Dendritic cell treated with granulocyte-macrophage colony-stimulating factor and Interleukin-4, amounts not matched to agents 40 ng/mL and 50 ng/mL, for 4 days (primary cell): Measurements from ENCODE around the gene WBP4.
"Not testable (repeated sequence)": the region's sequence is repeated elsewhere in the genome, so short reads cannot be mapped to it uniquely, and the experiment has no call there.

Source experiments
- H3K27ac Mint-ChIP-seq: one replicate; pipeline ENCODE4 v1.8.0; 2022; ENCODE audit warnings: mild to moderate bottlenecking, mixed read lengths
- H3K27me3 Mint-ChIP-seq: one replicate; pipeline ENCODE4 v1.8.0; 2022; ENCODE audit warnings: mild to moderate bottlenecking, mixed read lengths
- H3K36me3 Mint-ChIP-seq: one replicate; pipeline ENCODE4 v1.8.0; 2022; ENCODE audit warnings: low read depth, mixed read lengths
- H3K4me1 Mint-ChIP-seq: one replicate; pipeline ENCODE4 v1.8.0; 2022; ENCODE audit warnings: low read depth, mixed read lengths
- H3K4me3 Mint-ChIP-seq: one replicate; pipeline ENCODE4 v1.8.0; 2022; ENCODE audit warnings: mild to moderate bottlenecking, moderate library complexity, mixed read lengths
- H3K9me3 Mint-ChIP-seq: one replicate; pipeline ENCODE4 v1.8.0; 2022; ENCODE audit warnings: mixed read lengths
- intact Hi-C: fragments of 100-400 bp; cut with micrococcal nuclease; formaldehyde crosslinking; loops from one replicate; pipeline ENCODE4 v1.15.0; 2022

The WBP4 gene

DNA sequence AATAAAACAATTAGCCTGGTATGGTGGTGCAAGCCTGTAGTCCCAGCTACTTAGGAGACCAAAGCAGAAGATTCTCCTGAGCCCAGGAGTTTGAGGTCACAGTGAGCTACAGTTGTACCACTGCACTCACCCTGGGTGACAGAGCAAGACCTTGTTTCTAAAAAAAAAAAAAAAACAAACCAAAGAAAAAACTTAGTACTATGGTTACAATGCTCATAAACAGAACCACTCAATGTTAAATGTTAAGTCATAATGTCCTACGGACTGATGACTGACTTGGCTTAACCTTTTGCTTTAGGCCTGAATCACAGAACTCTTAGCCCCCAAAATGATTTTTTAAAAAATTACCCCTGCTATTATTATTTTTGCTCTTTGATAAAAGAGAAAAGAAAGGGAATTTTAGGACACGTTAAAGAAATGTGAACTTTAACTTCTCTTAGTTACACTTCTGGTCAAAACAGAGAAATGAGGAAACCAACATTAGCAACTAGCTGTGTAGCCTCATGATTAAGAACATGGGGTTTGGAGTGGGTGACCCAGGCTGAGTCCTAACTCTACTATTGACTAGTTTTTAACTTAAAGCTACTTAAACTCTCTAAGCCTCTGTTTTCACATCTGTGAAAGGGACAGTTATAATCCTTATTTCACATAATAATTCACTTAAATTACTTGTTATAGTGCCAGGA, 28.5 kb upstream of the WBP4 start:
- no peaks in the 10 kb centered on the region for H3K27me3 Mint-ChIP-seq
- peaks cover 5% of the 10 kb centered on the region for H3K36me3 Mint-ChIP-seq
- no peaks in the 10 kb centered on the region for H3K9me3 Mint-ChIP-seq
- no peak overlapping the region for H3K4me3 Mint-ChIP-seq
- H3K27ac Mint-ChIP-seq = peak overlapping the region; percentile 57
- peaks cover 35% of the 10 kb centered on the region for H3K4me1 Mint-ChIP-seq
- intact Hi-C loops = no loop called here

GRCh38 chr13:41034382-41034781, 26.9 kb upstream of the WBP4 start:
- Mint-ChIP-seq H3K9me3 (no peaks in the 10 kb centered on the region), H3K4me1 (peaks cover 30% of the 10 kb centered on the region), H3K36me3 (peaks cover 5% of the 10 kb centered on the region), H3K27me3 (no peaks in the 10 kb centered on the region), H3K4me3 (no peak overlapping the region), H3K27ac (peak overlapping the region; percentile 2)
- intact Hi-C loops = no loop called here

GRCh38 chr13:41034881-41035280, 26.4 kb upstream of the WBP4 start:
- intact Hi-C loops = no loop called here
- peak overlapping the region; percentile 2 for H3K27ac Mint-ChIP-seq

DNA sequence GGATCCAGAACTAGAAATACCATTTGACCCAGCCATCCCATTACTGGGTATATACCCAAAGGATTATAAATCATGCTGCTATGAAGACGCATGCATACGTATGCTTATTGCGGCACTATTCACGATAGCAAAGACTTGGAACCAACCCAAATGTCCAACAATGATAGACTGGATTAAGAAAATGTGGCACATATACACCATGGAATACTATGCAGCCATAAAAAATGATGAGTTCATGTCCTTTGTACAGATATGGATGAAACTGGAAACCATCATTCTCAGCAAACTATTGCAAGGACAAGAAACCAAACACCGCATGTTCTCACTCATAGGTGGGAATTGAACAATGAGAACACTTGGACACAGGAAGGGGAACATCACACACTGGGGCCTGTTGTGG, 24.8 kb upstream of the WBP4 start:
- not testable (repeated sequence) for H3K4me3 Mint-ChIP-seq

More at GRCh38 chr13:41034881-41035280, 26.4 kb upstream of the WBP4 start:
- Mint-ChIP-seq H3K9me3 (no peaks in the 10 kb centered on the region), H3K27me3 (no peaks in the 10 kb centered on the region), H3K4me3 (no peak overlapping the region), H3K4me1 (peaks cover 30% of the 10 kb centered on the region), H3K36me3 (peaks cover 5% of the 10 kb centered on the region)

DNA sequence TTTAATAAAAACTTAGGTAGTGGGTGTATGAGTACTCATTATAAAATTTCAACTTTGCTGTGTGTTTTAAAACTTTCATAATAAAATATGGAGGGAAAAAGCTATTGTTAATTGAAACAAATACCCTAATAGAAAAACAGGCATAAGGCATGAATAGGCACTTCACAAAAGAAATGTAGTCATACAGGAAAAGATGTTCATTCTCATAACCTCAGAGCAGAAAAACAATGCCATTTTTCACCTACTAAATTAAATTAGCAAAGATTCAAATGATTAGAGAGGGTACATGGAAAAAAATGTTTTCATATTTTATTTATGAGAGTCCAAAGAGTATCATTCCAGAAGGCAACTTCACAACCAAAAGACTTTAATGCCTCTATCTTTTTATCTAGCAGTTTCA, 21.6 kb upstream of the WBP4 start:
- Mint-ChIP-seq H3K36me3 (peaks cover 9% of the 10 kb centered on the region), H3K27ac (no peak overlapping the region), H3K4me1 (peaks cover 21% of the 10 kb centered on the region), H3K27me3 (no peaks in the 10 kb centered on the region), H3K4me3 (no peak overlapping the region), H3K9me3 (peaks cover 3% of the 10 kb centered on the region)
- intact Hi-C loops = no loop called here

More for the DNA sequence above, 24.8 kb upstream of the WBP4 start:
- H3K27ac Mint-ChIP-seq, intact Hi-C loops, H3K27me3 Mint-ChIP-seq, H3K9me3 Mint-ChIP-seq: not testable (repeated sequence)
- Mint-ChIP-seq H3K4me1 (peaks cover 30% of the 10 kb centered on the region), H3K36me3 (peaks cover 11% of the 10 kb centered on the region)

DNA sequence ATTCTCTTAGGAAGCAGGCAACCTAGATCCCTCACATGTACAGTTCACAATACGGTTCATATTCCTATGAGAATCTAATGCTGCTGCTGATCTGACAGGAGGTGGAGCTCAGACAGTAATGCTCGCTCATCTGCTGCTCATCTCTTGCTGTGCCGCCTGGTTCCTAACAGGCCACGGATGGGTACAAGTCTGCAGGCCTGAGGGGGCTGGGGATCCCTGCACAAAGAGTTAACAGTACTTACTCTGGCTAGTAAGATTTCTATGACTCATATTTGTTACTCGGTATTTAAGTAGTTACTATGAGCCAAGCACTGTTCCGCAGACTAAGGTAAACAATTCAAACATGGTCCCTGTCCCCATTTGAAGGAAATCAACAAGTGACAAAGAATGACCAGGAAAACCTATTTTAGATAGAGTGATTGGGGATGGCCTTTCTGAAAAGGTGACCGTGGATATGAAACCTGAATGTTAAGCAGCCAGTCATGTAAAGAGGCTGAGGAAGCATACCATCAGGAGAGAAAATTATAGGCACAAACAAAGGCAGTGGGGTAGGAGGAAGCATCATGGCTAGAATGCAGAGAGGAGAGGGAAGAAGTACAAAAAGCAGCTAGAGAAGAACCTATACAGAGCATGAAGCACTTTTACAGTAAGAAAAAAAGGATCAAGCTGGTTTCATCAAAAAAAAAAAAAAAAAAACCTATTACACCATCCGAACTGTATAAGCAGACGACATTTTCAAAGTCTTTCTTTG, 20.6 kb upstream of the WBP4 start:
- peaks cover 14% of the 10 kb centered on the region for H3K4me1 Mint-ChIP-seq
- intact Hi-C loops = no loop called here
- H3K4me3 Mint-ChIP-seq = no peak overlapping the region
- no peaks in the 10 kb centered on the region for H3K27me3 Mint-ChIP-seq
- H3K9me3 Mint-ChIP-seq = peaks cover 12% of the 10 kb centered on the region
- H3K36me3 Mint-ChIP-seq = peaks cover 6% of the 10 kb centered on the region
- peak overlapping the region; percentile 21 for H3K27ac Mint-ChIP-seq

GRCh38 chr13:41042419-41042818, 18.9 kb upstream of the WBP4 start:
- H3K27ac Mint-ChIP-seq, H3K4me3 Mint-ChIP-seq, intact Hi-C loops, H3K27me3 Mint-ChIP-seq: not testable (repeated sequence)
- H3K9me3 Mint-ChIP-seq = peaks cover 21% of the 10 kb centered on the region
- peaks cover 24% of the 10 kb centered on the region for H3K4me1 Mint-ChIP-seq
- H3K36me3 Mint-ChIP-seq = peaks cover 16% of the 10 kb centered on the region

DNA sequence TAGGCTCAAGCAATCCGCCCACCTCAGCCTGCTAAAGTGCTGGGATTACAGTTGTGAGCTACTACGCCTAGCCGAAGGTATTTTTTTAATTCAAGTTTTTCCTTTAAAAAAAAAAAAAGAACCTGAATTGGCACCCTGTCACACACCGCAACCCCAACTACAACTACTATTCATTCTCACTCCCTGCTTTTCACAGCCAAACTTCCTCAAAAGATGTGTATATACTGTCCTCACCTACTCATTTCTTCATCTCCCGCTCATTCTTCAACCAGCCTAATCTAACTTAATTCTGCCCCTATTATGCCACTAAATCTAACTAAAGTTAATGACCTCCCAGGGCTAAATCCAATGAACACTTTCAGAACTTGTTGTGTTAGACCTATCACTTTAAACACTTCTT, 12.7 kb upstream of the WBP4 start:
- peaks cover 26% of the 10 kb centered on the region for H3K36me3 Mint-ChIP-seq
- H3K4me3 Mint-ChIP-seq = no peak overlapping the region
- peaks cover 21% of the 10 kb centered on the region for H3K9me3 Mint-ChIP-seq
- intact Hi-C loops = no loop called here
- H3K27ac Mint-ChIP-seq = peak overlapping the region; percentile 36
- peaks cover 54% of the 10 kb centered on the region for H3K4me1 Mint-ChIP-seq
- no peaks in the 10 kb centered on the region for H3K27me3 Mint-ChIP-seq

DNA sequence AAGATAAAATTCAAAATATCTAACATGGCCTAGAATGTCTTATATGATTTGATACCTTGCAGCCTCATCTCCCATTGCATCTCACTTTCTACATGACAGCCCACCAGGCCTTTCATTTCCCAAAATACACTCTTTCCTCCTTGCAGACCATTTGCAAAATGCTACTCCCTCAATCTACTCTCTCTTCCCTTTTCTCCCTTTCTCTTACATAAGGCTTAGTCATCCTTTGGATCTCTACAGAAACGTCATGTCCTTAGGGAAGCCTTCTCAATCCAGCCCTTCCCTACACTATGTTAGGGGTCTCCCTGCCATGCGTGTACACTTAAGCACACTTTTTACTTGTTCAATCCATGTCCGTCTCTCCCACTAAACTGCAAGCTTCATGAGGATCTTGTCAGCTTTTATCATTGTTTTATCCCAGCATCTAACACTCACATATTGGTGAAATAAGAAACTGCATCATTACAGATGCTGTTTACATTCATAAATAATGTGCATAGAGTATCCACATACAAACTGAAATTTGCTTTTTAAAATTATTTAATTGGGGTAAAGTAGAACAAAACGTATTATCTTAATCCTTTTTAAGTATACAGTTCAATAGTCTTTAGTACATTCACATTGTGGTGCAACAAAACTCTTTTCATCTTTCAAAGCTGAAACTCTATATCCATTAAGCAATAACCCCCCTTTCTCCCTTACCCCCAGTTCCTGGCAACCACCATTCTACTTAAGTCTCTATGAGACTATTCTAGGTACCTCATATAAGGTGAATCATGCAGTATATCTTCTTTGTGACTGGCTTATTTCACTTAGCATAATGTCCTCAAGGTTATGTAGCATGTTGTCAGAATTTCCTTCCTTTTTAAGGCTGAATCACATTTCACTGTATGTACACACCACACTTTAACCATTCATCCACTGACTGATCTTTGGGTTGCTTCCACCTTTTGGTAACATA, 11.5 kb upstream of the WBP4 start:
- Mint-ChIP-seq H3K36me3 (peaks cover 26% of the 10 kb centered on the region), H3K9me3 (peaks cover 18% of the 10 kb centered on the region), H3K27ac (peak overlapping the region; percentile 36), H3K4me3 (no peak overlapping the region), H3K27me3 (no peaks in the 10 kb centered on the region), H3K4me1 (peaks cover 63% of the 10 kb centered on the region)
- intact Hi-C loops = loop anchor here (10.0 kb wide), 1 partner anchor 45 kb away; no protein-coding TSS in a partner anchor

DNA sequence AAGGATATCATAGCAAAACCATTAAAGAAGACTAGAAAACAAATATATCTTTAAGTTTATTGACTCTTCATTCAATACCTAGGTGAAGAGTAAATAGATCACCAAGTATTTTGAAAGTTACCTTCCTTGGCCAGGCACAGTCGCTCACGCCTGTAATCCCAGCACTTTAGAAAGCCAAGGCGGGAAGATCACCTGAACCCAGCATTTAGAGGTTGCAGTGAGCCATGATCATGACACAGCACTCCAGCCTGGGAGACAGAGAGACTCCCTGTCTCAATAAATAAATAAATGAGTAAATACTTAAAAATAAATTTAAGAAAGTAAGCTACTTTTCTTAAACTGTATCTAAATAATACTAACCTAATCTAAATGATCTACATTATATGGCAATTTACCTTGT, 8.9 kb upstream of the WBP4 start:
- Mint-ChIP-seq H3K9me3 (no peaks in the 10 kb centered on the region), H3K4me3 (no peak overlapping the region), H3K36me3 (peaks cover 16% of the 10 kb centered on the region), H3K27ac (no peak overlapping the region), H3K4me1 (peaks cover 80% of the 10 kb centered on the region), H3K27me3 (no peaks in the 10 kb centered on the region)
- intact Hi-C loops = loop anchor here (10.0 kb wide), 1 partner anchor 48 kb away; no protein-coding TSS in a partner anchor

GRCh38 chr13:41053384-41053826, 7.9 kb upstream of the WBP4 start:
- Mint-ChIP-seq H3K4me1 (peaks cover 81% of the 10 kb centered on the region), H3K4me3 (no peak overlapping the region), H3K27ac (peak overlapping the region; percentile 70), H3K9me3 (no peaks in the 10 kb centered on the region), H3K36me3 (peaks cover 11% of the 10 kb centered on the region), H3K27me3 (no peaks in the 10 kb centered on the region)
- intact Hi-C loops = loop anchor here (10.0 kb wide), 1 partner anchor 49 kb away; no protein-coding TSS in a partner anchor

DNA sequence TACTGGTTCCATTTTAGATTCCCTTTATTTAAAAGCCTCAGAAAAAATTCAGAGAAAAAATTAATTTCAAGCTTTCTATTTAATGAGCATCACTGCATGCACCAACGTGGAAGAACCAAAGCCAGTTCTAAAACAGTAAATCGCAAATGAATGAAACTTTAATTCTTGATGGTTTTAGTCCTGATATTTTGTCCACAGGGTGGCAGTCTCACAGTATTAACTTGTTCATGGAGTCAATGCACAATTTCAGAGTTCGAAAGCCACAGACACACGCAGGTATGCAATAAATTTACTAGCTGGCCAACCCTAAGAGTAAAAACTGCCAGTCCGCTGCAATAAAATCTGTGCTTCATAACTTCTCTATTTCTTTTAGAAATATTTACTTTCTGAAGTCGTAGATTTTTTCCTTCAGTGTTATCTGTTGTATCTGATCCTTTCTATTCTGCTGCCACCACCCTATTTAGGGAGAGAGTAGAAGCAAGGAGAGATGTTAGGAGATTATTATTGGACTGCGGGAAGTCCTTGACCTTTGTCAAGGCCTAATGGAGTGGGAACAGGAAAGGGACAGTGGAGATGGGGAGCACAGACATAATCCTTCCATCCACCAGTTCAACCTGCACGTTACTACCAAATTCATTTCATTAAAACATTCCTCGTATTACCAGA, 7.0 kb upstream of the WBP4 start:
- no peak overlapping the region for H3K4me3 Mint-ChIP-seq
- H3K27me3 Mint-ChIP-seq = no peaks in the 10 kb centered on the region
- H3K27ac Mint-ChIP-seq = no peak overlapping the region
- H3K9me3 Mint-ChIP-seq = no peaks in the 10 kb centered on the region
- peaks cover 81% of the 10 kb centered on the region for H3K4me1 Mint-ChIP-seq
- peaks cover 7% of the 10 kb centered on the region for H3K36me3 Mint-ChIP-seq
- intact Hi-C loops = loop anchor here (10.0 kb wide), 1 partner anchor 50 kb away; no protein-coding TSS in a partner anchor
